Astrocyte (in vitro differentiated cells and primary cell): Measurements from ENCODE around the gene MINDY3. TPM values are rescaled to one million over a fixed set of nuclear protein-coding genes. Genes with fewer than 3 reads are reported as not detected.

ENCODE experiments used
- DNase-seq: peaks from one replicate; pipeline ENCODE4 v3.0.0-alpha.2; 2010; ENCODE audit warnings: low read depth
- FAIRE-seq: peaks from 2 replicates; lab custom pipeline; 2011; peaks lifted over from hg19 to GRCh38; lab: Jason Lieb, UNC
- H2AFZ ChIP-seq: 2 replicates; pipeline ENCODE4 v1.6.0; 2012; ENCODE audit warnings: low read depth, low read length, inconsistent platforms
- H3K27ac ChIP-seq: 2 replicates; pipeline ENCODE4 v1.5.1; 2011; ENCODE audit warnings: low read depth, low read length, inconsistent platforms
- H3K27me3 ChIP-seq: 2 replicates; pipeline ENCODE4 v1.6.0; 2011; ENCODE audit warnings: low read length, inconsistent platforms; ENCODE audit not compliant: insufficient read depth
- H3K36me3 ChIP-seq: 2 replicates; pipeline ENCODE4 v1.5.1; 2011; ENCODE audit warnings: low read length, inconsistent platforms; ENCODE audit not compliant: insufficient read depth
- H3K4me1 ChIP-seq: 2 replicates; pipeline ENCODE4 v1.5.1; 2011; ENCODE audit warnings: low read length, inconsistent platforms; ENCODE audit not compliant: insufficient read depth
- H3K4me2 ChIP-seq: 2 replicates; pipeline ENCODE4 v1.6.0; 2012; ENCODE audit warnings: low read length, inconsistent platforms
- H3K4me3 ChIP-seq: 2 replicates; pipeline ENCODE4 v1.5.1; 2011; ENCODE audit warnings: low read depth, mild to moderate bottlenecking, low read length, inconsistent platforms; ENCODE audit not compliant: insufficient read depth
- H3K79me2 ChIP-seq: 2 replicates; pipeline ENCODE4 v1.6.0; 2012; ENCODE audit warnings: mild to moderate bottlenecking, low read length, inconsistent platforms; ENCODE audit not compliant: insufficient read depth
- H3K9ac ChIP-seq: 2 replicates; pipeline ENCODE4 v1.6.0; 2012; ENCODE audit warnings: mild to moderate bottlenecking, low read length, inconsistent platforms
- H3K9me3 ChIP-seq: 2 replicates; pipeline ENCODE4 v1.5.1; 2012; ENCODE audit warnings: low read depth, mild to moderate bottlenecking, low read length, inconsistent platforms; ENCODE audit not compliant: insufficient read depth
- H4K20me1 ChIP-seq: 2 replicates; pipeline ENCODE4 v1.6.0; 2012; ENCODE audit warnings: low read length, inconsistent platforms; ENCODE audit not compliant: insufficient read depth
- H3K27ac Mint-ChIP-seq: one replicate; pipeline ENCODE4 v1.8.0; 2021; ENCODE audit warnings: mild to moderate bottlenecking, mixed read lengths; ENCODE audit not compliant: unreplicated experiment
- H3K27me3 Mint-ChIP-seq: one replicate; pipeline ENCODE4 v1.8.0; 2021; ENCODE audit warnings: low read depth, mixed read lengths; ENCODE audit not compliant: unreplicated experiment
- H3K36me3 Mint-ChIP-seq: one replicate; pipeline ENCODE4 v1.8.0; 2021; ENCODE audit warnings: low read depth, mixed read lengths; ENCODE audit not compliant: unreplicated experiment
- H3K4me1 Mint-ChIP-seq: one replicate; pipeline ENCODE4 v1.8.0; 2021; ENCODE audit warnings: low read depth, mixed read lengths; ENCODE audit not compliant: unreplicated experiment
- H3K4me3 Mint-ChIP-seq: one replicate; pipeline ENCODE4 v1.8.0; 2021; ENCODE audit warnings: mild to moderate bottlenecking, moderate library complexity, mixed read lengths; ENCODE audit not compliant: unreplicated experiment
- H3K9me3 Mint-ChIP-seq: one replicate; pipeline ENCODE4 v1.8.0; 2021; ENCODE audit warnings: mild to moderate bottlenecking, mixed read lengths; ENCODE audit not compliant: unreplicated experiment
- CTCF ChIP-seq: IDR thresholded peaks from 2 replicates; pipeline ENCODE4 v1.5.1; 2011; ENCODE audit warnings: low read depth, mild to moderate bottlenecking, inconsistent platforms, low read length, moderate library complexity; ENCODE audit not compliant: insufficient read depth
- EZH2 ChIP-seq: IDR thresholded peaks from 2 replicates; pipeline ENCODE4 v1.6.1; 2012; ENCODE audit warnings: mild to moderate bottlenecking, low read length, inconsistent platforms; ENCODE audit not compliant: insufficient read depth
- total RNA-seq: library from RNA; stranded (reverse); gene quantifications from 2 replicates; pipeline ENCODE4 v1.2.1, GENCODE V29; 2021

The MINDY3 gene
- total RNA-seq, 1 donor from 2014 or later, result 28.4 TPM

GRCh38 chr10:15743443-15743842 is 116.9 kb downstream of the MINDY3 start:
- Histone ChIP-seq H2AFZ (no peak overlapping the region), H3K9me3 (no peaks in the 10 kb centered on the region), H3K4me3 (no peak overlapping the region), H3K36me3 (no peaks in the 10 kb centered on the region), H3K79me2 (no peaks in the 10 kb centered on the region), H3K9ac (no peak overlapping the region), H3K27me3 (no peaks in the 10 kb centered on the region), H3K4me2 (peak overlapping the region; percentile 40), H4K20me1 (no peaks in the 10 kb centered on the region), H3K27ac (no peak overlapping the region), H3K4me1 (peaks cover 11% of the 10 kb centered on the region)
- TF ChIP-seq EZH2 (no peak), CTCF (no peak)
- no peak for DNase-seq
- H3K4me1 Mint-ChIP-seq, result no peaks in the 10 kb centered on the region
- no peaks in the 10 kb centered on the region for H3K36me3 Mint-ChIP-seq
- no peak for FAIRE-seq
- H3K27ac Mint-ChIP-seq, result no peak overlapping the region
- H3K27me3 Mint-ChIP-seq, result peaks cover 11% of the 10 kb centered on the region
- no peak overlapping the region for H3K4me3 Mint-ChIP-seq
- no peaks in the 10 kb centered on the region for H3K9me3 Mint-ChIP-seq

- Histone ChIP-seq H3K4me1 (peaks cover 11% of the 10 kb centered on the region), H3K9me3 (no peaks in the 10 kb centered on the region), H3K27me3 (no peaks in the 10 kb centered on the region), H3K4me2 (peak overlapping the region; percentile 40), H3K9ac (no peak overlapping the region), H3K27ac (no peak overlapping the region), H3K36me3 (no peaks in the 10 kb centered on the region), H3K4me3 (no peak overlapping the region), H3K79me2 (no peaks in the 10 kb centered on the region), H2AFZ (no peak overlapping the region), H4K20me1 (no peaks in the 10 kb centered on the region)
- DNase-seq (peak; percentile 85), FAIRE-seq (no peak)
- no peaks in the 10 kb centered on the region for H3K36me3 Mint-ChIP-seq
- no peak overlapping the region for H3K27ac Mint-ChIP-seq
- H3K27me3 Mint-ChIP-seq, result peaks cover 8% of the 10 kb centered on the region
- no peak overlapping the region for H3K4me3 Mint-ChIP-seq
- H3K4me1 Mint-ChIP-seq, result no peaks in the 10 kb centered on the region
- TF ChIP-seq EZH2 (no peak), CTCF (no peak)
- H3K9me3 Mint-ChIP-seq, result no peaks in the 10 kb centered on the region
Measured at GRCh38 chr10:15742836-15743235, 117.5 kb downstream of the MINDY3 start.

GRCh38 chr10:15742102-15742501 is 118.2 kb downstream of the MINDY3 start:
- no peak for DNase-seq
- no peak overlapping the region for H3K27ac Mint-ChIP-seq
- H3K36me3 ChIP-seq, result no peaks in the 10 kb centered on the region
- H3K4me3 Mint-ChIP-seq, result no peak overlapping the region
- H3K4me3 ChIP-seq, result no peak overlapping the region
- no peak overlapping the region for H3K9ac ChIP-seq
- no peak overlapping the region for H3K27ac ChIP-seq
- H3K27me3 ChIP-seq, result no peaks in the 10 kb centered on the region
- H4K20me1 ChIP-seq, result no peaks in the 10 kb centered on the region
- no peaks in the 10 kb centered on the region for H3K36me3 Mint-ChIP-seq
- no peaks in the 10 kb centered on the region for H3K9me3 Mint-ChIP-seq
- no peaks in the 10 kb centered on the region for H3K4me1 Mint-ChIP-seq
- H2AFZ ChIP-seq, result no peak overlapping the region
- H3K4me1 ChIP-seq, result peaks cover 11% of the 10 kb centered on the region
- H3K4me2 ChIP-seq, result no peak overlapping the region
- no peak for FAIRE-seq
- H3K9me3 ChIP-seq, result no peaks in the 10 kb centered on the region
- TF ChIP-seq EZH2 (no peak), CTCF (no peak)
- H3K79me2 ChIP-seq, result no peaks in the 10 kb centered on the region
- H3K27me3 Mint-ChIP-seq, result peaks cover 7% of the 10 kb centered on the region
